ENCODE measurements around the gene GIMAP4.

DNA sequence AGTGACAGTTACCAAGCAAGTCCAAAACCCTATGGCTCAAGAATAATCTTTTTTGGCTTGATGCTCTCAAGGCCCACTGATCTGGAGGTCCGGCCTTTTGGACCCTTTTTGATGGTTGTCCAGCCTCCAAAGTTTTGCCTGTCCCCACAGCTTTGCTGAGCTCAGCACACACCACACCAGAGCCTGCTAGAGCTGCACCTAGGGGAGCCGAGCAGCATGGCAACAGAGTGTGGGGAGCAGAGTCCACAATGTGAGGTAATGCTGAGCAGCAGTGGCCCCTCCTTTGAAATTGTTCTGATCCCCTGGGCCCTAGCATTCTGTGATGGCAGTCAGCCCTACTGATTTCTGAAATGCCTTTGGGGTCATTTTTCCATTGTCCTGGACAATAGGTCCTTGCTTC lies 43.2 kb upstream of the GIMAP4 start:
- TF ChIP-seq ZNF565 (CRISPR knock-in tag; conservative IDR thresholded peaks at IDR 0.05; ENCODE audit: low read depth) = no peak
- TF ChIP-seq ARNTL (CRISPR knock-in tag; IDR thresholded peaks at IDR 0.05; ENCODE audit: borderline replicate concordance, low read depth) = no peak
- TF ChIP-seq TOX (CRISPR knock-in tag; IDR thresholded peaks at IDR 0.05; ENCODE audit: borderline replicate concordance) = no peak
- TF ChIP-seq CSDC2 (CRISPR knock-in tag; IDR thresholded peaks at IDR 0.05) = no peak
- no peak for TF ChIP-seq GLIS3 (CRISPR knock-in tag; IDR thresholded peaks at IDR 0.05)
- TF ChIP-seq ZNF8 (CRISPR knock-in tag; IDR thresholded peaks at IDR 0.05) = no peak
- no peak for TF ChIP-seq RARB (CRISPR knock-in tag; IDR thresholded peaks at IDR 0.05)
- no peak for TF ChIP-seq ZFP3 (CRISPR knock-in tag; IDR thresholded peaks at IDR 0.05)
